Esophagus muscularis mucosa (tissue), 4 donors: ENCODE measurements around the gene SLC22A3. TPM values are rescaled to one million over a fixed set of nuclear protein-coding genes. Genes with fewer than 3 reads are reported as not detected.
"Not testable (repeated sequence)": the region's sequence is repeated elsewhere in the genome, so short reads cannot be mapped to it uniquely, and the experiment has no call there.

Experiments
- DNase-seq: peaks from one replicate; pipeline ENCODE4 v3.0.0-alpha.2; 2017; ENCODE audit errors: extremely low spot score
- H3K27ac ChIP-seq, 4 donors: fragments of 200-600 bp; sonication (generic); replicated peaks in 1 of 4; 1 replicate in 3 of 4; 2 replicates in 1 of 4; pipeline ENCODE4 v1.5.1; 2016 to 2019; ENCODE audit warnings: mild to moderate bottlenecking in 1 of 4
- H3K27me3 ChIP-seq, 4 donors: fragments of 200-600 bp; sonication (generic); one replicate each; pipeline versions ENCODE4 v1.5.1 to v1.6.0; 2016 to 2019
- H3K36me3 ChIP-seq, 4 donors: fragments of 200-600 bp; sonication (generic); one replicate each; pipeline ENCODE4 v1.5.1; 2016 to 2019
- H3K4me1 ChIP-seq, 4 donors: fragments of 200-600 bp; sonication (generic); one replicate each; pipeline ENCODE4 v1.5.1; 2016 to 2019
- H3K4me3 ChIP-seq, 4 donors: fragments of 200-600 bp; sonication (generic); 1 replicate in 2 of 4; 2 replicates in 2 of 4; pipeline ENCODE4 v1.5.1; 2016 to 2019; ENCODE audit warnings: mild to moderate bottlenecking in 4 of 4, moderate library complexity in 1 of 4
- H3K9me3 ChIP-seq, 4 donors: fragments of 200-600 bp; sonication (generic); 1 replicate in 3 of 4; 2 replicates in 1 of 4; pipeline ENCODE4 v1.5.1; 2016 to 2019
- EP300 ChIP-seq: sonication (generic); formaldehyde crosslinking; IDR thresholded peaks from one replicate; pipeline ENCODE4 v1.6.1; 2017; ENCODE audit warnings: antibody characterized with exemption
- POLR2A ChIP-seq: fragments of 450-650 bp; IDR thresholded peaks from one replicate; pipeline ENCODE4 v1.6.1; 2017; ENCODE audit warnings: antibody characterized with exemption, moderate library complexity, mild to moderate bottlenecking, low read depth
- POLR2AphosphoS5 ChIP-seq, 2 donors: sonication (generic); formaldehyde crosslinking; IDR thresholded peaks; one replicate each; pipeline ENCODE4 v1.6.1; 2017; ENCODE audit warnings: antibody characterized with exemption in 2 of 2
- WGBS: methylation state at CpG from one replicate; pipeline ENCODE4 v1.1.5; 2018; 5-methylcytosine and 5-hydroxymethylcytosine counted together
- intact Hi-C: fragments of 100-400 bp; cut with DNase I; formaldehyde crosslinking; loops from one replicate; pipeline ENCODE4 v1.15.1; 2023
- total RNA-seq, 4 donors: library from RNA; depleted of rRNA; stranded (reverse); fragments of >200 nt; gene quantifications; one replicate each; pipeline versions ENCODE4 v1.1.0 to v1.2.1, GENCODE V29; 2016
- TF ChIP-seq, protein P1 (sequence below), 3 experiments: fragments of 200-600 bp in 2 of 3; fragments of 450-650 bp in 1 of 3; sonication (generic) in 2 of 3; IDR thresholded peaks; one replicate each; pipeline ENCODE4 v1.5.1; 2017 to 2019; ENCODE audit warnings: antibody characterized with exemption in 3 of 3, mild to moderate bottlenecking in 2 of 3, moderate library complexity in 1 of 3

Gene SLC22A3
- total RNA-seq = 10 to 100 TPM; 16.8 to 20.4 (median 18.9) TPM

DNA sequence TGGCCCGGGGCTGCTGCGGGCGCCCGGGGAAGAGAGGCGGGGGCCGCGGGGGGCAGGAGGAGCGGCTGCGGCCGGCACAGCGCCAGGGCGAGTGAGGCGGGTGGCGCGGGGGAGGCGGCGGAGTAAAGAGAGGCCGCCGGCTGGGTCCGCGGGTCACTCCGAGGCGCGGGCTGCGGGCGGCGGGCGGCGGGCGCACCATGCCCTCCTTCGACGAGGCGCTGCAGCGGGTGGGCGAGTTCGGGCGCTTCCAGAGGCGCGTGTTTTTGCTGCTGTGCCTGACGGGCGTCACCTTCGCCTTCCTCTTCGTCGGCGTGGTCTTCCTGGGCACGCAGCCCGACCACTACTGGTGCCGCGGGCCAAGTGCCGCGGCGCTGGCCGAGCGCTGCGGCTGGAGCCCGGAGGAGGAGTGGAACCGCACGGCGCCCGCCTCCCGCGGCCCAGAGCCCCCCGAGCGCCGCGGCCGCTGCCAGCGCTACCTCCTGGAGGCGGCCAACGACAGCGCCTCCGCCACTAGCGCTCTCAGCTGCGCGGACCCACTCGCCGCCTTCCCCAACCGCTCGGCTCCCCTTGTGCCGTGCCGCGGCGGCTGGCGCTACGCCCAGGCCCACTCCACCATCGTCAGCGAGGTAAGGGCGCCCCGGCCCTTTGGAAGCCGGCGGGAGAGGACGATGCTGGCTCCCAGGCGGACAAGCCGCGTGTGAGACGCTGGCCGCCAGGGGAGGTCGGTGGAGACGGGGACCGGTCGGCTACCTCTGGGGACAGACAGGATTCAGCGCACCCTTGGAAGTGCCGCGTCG, at the start of gene SLC22A3:
TSS of gene SLC22A3 (plus strand) at position 156 of the 797 bp plus-strand sequence. CDS start at position 198, 42 bp downstream.
- TF ChIP-seq, protein P1, sequence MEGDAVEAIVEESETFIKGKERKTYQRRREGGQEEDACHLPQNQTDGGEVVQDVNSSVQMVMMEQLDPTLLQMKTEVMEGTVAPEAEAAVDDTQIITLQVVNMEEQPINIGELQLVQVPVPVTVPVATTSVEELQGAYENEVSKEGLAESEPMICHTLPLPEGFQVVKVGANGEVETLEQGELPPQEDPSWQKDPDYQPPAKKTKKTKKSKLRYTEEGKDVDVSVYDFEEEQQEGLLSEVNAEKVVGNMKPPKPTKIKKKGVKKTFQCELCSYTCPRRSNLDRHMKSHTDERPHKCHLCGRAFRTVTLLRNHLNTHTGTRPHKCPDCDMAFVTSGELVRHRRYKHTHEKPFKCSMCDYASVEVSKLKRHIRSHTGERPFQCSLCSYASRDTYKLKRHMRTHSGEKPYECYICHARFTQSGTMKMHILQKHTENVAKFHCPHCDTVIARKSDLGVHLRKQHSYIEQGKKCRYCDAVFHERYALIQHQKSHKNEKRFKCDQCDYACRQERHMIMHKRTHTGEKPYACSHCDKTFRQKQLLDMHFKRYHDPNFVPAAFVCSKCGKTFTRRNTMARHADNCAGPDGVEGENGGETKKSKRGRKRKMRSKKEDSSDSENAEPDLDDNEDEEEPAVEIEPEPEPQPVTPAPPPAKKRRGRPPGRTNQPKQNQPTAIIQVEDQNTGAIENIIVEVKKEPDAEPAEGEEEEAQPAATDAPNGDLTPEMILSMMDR (IDR thresholded peaks at IDR 0.05) = peak in 2 of 3 experiments; percentile 18 to 33
- TF ChIP-seq POLR2AphosphoS5 (IDR thresholded peaks at IDR 0.05) = peak in 1 of 2 donors; percentile 47
- no peak for TF ChIP-seq POLR2A
- TF ChIP-seq EP300 = no peak
- peak within 1 kb of the TSS; percentile 74 to 83 (median 75) for H3K4me3 ChIP-seq
- H3K27me3 ChIP-seq = peaks cover 0 to 12% (median 0%) of the 10 kb centered on the region in 4 donors
- peak within 1 kb of the TSS; percentile 77 to 85 (median 85) for H3K27ac ChIP-seq
- intact Hi-C loops = loop anchor here (5.0 kb wide), 1 partner anchor 94 kb away; no protein-coding TSS in a partner anchor
- H3K4me1 ChIP-seq = peaks cover 0 to 51% (median 43%) of the 10 kb centered on the region in 4 donors
- no peaks in the 10 kb centered on the region for H3K36me3 ChIP-seq
- DNase-seq = no peak
- H3K9me3 ChIP-seq = no peaks in the 10 kb centered on the region
- no CpG with 5 or more reads among the region's 105 CpGs for WGBS

DNA sequence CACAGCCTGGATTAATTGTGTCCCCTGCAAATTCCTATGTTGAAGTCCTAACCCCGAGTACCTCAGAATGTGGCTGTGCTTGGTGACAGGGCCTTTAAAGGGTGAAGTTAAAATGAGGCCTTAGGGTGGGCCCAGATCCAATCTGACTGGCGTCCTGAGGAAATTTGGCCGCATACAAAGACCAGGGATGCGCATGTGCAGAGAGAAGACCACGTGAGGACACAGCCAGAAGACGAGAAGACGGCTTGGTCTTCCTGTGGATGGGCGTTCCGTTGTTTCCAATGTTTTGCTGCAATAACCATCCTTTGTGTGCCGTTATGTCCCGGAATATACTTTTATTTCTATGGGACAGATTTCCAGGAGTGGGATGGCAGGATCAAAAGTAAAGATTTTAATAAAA, 48.6 kb upstream of the SLC22A3 start:
- Histone ChIP-seq H3K36me3 (no peaks in the 10 kb centered on the region), H3K27me3 (no peaks in the 10 kb centered on the region), H3K4me1 (peaks cover 0 to 8% (median 2%) of the 10 kb centered on the region in 4 donors), H3K9me3 (no peaks in the 10 kb centered on the region), H3K27ac (no peak overlapping the region), H3K4me3 (no peak overlapping the region)
- 92% methylated on average over 11 of the region's 11 CpGs for WGBS
- intact Hi-C loops = no loop called here
- TF ChIP-seq POLR2A = no peak
- no peak for TF ChIP-seq EP300
- no peak for TF ChIP-seq POLR2AphosphoS5 (IDR thresholded peaks at IDR 0.05)
- TF ChIP-seq, protein P1 (IDR thresholded peaks at IDR 0.05) = no peak
- no peak for DNase-seq

GRCh38 chr6:160300076-160300695, 48.0 kb upstream of the SLC22A3 start:
- H3K4me1 ChIP-seq = peaks cover 0 to 8% (median 2%) of the 10 kb centered on the region in 4 donors
- no peaks in the 10 kb centered on the region for H3K27me3 ChIP-seq
- no peaks in the 10 kb centered on the region for H3K36me3 ChIP-seq
- no peak overlapping the region for H3K4me3 ChIP-seq
- intact Hi-C loops = no loop called here
- no peak for DNase-seq
- H3K9me3 ChIP-seq = no peaks in the 10 kb centered on the region
- no peak for TF ChIP-seq EP300
- TF ChIP-seq, protein P1 (IDR thresholded peaks at IDR 0.05) = no peak
- 76% methylated on average over 14 of the region's 15 CpGs for WGBS
- H3K27ac ChIP-seq = no peak overlapping the region

GRCh38 chr6:160301339-160301738, 46.8 kb upstream of the SLC22A3 start:
- WGBS = 66% methylated on average over 4 of the region's 4 CpGs
- DNase-seq = no peak
- no peaks in the 10 kb centered on the region for H3K9me3 ChIP-seq
- H3K27me3 ChIP-seq = no peaks in the 10 kb centered on the region
- intact Hi-C loops = no loop called here
- H3K36me3 ChIP-seq = no peaks in the 10 kb centered on the region
- H3K4me1 ChIP-seq = peaks cover 0 to 8% (median 2%) of the 10 kb centered on the region in 4 donors
- TF ChIP-seq EP300 (no peak), POLR2AphosphoS5 (IDR thresholded peaks at IDR 0.05) (no peak), POLR2A (no peak)
- TF ChIP-seq, protein P1 (IDR thresholded peaks at IDR 0.05) = no peak
- no peak overlapping the region for H3K4me3 ChIP-seq
- H3K27ac ChIP-seq = no peak overlapping the region

- intact Hi-C loops, H3K27me3 ChIP-seq, H3K36me3 ChIP-seq, H3K4me1 ChIP-seq, H3K4me3 ChIP-seq, DNase-seq, H3K9me3 ChIP-seq, H3K27ac ChIP-seq: not testable (repeated sequence)
- WGBS = 90% methylated on average over 2 of the region's 2 CpGs
Observed at GRCh38 chr6:160302431-160303082, 45.6 kb upstream of the SLC22A3 start.
